GM18502 (cell line): ENCODE measurements around the gene SMIM3.
"Not testable (repeated sequence)": the region's sequence is repeated elsewhere in the genome, so short reads cannot be mapped to it uniquely, and the experiment has no call there.

Source experiments
- ATAC-seq: cut with Tn5 transposase; IDR thresholded peaks from one replicate; pipeline ENCODE4 v1.9.1; 2021; ENCODE audit warnings: mild to moderate bottlenecking; ENCODE audit not compliant: unreplicated experiment, poor library complexity

SMIM3 gene, protein sequence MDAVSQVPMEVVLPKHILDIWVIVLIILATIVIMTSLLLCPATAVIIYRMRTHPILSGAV

DNA sequence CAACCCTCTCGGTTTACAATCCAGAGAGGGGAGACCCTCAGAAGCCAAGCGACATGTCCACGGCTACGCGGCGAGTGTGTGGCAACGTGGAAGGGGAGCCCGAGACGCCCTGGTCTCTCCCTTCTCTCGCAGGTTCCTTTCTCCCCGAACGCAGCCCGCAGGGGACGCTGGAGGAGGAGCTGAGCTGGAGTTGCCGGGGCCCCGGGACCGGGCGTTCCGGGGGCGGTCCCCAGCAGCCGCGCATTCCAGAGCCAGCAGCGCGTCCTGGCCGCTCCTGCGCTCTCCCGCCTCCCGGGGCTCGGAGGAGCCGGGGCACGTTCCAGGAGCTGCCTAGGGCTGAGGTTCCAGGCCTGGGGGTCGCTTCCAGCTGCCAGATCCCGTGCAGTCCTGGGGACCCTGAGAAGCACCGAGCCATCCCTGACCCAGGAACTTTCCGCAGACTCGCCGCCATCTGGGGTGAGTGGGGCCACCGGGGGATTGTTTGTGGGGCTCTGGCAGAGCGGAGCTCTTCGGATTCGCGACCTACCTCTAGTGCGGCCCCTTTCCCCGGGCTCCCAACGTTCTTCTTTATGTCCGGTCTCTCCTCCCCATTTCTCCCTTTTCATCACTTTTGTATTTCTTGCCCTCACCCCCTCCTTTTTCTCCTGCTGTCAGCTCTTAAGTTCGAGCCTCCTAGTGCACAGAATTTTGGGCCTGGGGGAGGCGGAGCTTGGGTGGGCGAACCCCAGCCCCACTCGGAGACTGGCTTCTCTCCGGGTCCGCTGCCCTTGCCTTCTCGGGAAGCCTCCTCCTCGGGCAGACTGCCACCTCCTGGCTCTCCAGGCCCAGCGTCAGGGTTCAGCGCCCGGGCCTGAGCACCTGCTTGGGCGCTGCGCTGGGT is at the start of gene SMIM3:
Gene SMIM3, plus strand, starts transcription at position 241 of the 880 bp plus-strand sequence. CDS start 16,684 bp downstream, outside the sequence.
- peak; percentile 34 for ATAC-seq

DNA sequence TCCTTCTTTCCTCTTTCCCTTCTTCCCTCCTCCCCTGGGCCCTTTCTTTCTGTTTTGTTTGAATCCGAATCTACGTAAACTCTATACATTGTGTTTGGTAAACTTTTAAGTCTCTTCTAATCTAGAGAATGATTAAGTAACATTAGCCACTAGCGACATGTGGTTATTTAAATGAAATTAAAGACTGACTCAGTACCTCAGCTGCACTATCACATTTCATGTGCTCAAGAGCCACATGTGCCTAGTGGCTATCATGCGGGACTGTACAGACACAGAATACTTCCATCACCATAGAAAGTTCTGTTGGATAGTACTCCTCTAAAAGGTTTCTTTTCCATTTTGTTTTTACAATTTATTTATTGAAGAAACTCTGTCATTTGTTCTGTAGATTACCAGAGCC is 48.7 kb upstream of the SMIM3 start:
- ATAC-seq, result no peak

DNA sequence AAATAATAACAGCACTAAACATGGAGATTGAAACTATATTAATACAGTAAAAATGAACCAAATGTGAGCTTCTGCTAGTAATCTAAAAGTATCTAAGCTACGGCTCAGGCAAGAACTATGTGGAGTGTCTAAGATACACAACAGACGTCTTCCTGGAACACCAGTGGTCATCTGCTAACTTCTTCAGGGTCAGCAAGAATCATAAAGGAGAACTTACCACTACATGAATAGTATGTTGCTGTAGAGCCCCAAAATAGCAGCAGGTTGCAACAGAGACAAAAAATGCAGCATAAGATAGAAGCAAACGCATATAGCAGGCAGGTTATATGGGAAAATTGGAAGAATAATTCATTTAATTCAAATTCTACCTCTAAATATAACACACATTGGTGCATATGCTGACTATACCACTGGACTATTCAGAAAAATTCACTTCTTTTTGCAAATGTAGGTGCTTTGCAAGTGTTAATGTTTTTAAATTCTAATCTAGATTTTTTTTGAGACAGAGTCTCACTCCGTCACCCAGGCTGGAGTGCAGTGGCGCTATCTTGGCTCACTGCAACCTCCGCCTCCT is 46.8 kb upstream of the SMIM3 start:
- ATAC-seq, result no peak

DNA sequence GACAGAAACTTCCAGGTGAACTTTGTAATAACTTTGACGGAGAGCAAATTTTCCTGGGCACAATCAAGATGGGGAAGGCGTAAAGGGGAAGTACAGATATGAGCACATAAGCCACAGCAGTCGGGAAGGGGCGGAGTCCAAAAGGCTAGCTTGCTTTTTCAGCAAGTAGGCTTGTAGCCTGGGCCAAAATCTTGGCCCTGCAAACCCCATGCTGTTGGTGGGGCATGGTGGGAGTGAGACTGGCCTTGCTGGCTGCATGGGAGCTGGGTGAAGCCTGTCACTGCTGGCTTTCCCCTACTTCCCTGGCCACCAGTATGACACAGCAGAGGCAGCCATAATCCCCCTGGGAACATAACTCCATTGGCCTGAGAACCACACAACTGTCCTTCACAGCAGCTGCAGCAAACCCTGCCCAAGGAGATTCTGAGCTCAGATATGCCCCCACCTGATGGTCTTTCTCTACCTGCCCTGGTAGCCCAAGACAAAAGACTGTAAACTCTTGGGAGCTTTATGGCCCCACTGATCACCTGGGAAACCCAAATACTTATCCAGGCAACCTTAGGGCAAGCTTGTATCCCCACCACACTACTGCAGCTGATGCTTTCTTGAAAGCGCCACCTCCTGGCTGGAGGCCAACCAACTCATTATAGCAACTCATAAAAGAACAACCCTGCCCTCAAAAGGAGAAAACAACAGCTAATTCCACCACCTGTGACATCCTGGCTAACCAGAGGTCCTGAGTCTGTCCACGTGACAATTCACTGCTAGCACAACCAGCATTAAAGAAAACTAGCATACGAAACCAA is 43.8 kb upstream of the SMIM3 start:
- ATAC-seq, result peak; percentile 95

DNA sequence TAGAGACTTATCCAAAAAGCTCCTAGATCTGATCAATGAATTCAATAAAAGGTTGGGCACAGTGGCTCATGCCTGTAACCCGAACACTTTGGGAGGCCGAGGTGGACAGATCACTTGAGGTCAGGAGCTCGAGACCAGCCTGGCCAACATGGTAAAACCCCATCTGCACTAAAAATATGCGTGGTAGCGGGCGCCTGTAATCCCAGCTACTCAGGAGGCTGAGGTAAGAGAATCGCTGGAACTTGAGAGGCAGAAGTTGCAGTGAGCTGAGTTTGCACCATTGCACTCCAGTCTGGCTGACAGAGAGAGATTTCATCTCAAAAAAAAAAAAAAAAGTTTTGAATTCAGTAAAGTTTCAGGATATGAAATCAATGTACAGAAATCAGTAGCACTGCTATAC is 39.7 kb upstream of the SMIM3 start:
- no peak for ATAC-seq

DNA sequence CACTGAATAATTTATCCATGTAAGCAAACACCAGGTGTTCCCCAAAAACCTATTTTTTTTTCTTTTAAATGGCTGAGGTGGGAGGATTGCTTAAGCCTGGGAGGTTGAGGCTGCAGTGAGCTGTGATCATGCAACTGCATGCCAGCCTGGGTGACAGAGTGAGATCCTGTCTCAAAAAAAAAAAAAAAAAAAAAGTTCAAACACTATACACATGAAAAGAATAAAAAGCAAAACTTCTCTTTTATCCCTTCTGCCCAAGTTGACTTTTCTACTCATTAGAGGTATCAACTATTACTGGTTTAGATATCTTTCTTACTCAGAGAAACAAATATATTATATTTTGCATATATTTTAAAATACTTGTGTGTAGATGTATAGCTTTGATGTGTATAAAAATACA is 37.6 kb upstream of the SMIM3 start:
- no peak for ATAC-seq

DNA sequence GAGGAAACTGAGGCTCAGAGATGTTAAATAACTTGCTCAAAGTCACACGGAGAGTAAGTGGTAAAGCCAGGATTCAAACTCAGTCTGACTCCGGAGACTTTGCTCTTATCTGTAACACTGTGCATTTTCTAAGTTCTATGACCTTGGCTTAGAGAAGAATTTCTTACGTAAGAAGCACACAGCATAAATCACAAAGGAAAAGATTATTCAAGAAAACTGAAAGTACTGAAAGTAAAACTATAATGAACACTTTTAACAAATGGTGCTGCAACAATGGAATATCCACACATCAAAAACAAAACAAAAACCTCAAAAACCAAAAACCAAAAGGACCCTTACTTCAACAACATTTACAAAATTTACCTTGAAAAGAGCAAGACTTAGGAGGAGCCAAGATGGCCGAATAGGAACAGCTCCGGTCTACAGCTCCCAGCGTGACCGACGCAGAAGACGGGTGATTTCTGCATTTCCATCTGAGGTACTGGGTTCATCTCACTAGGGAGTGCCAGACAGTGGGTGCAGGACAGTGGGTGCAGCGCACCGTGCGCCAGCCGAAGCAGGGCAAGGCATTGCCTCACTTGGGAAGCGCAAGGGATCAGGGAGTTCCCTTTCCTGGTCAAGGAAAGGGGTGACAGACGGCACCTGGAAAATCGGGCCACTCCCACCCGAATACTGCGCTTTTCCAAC is 36.0 kb upstream of the SMIM3 start:
- not testable (repeated sequence) for ATAC-seq

DNA sequence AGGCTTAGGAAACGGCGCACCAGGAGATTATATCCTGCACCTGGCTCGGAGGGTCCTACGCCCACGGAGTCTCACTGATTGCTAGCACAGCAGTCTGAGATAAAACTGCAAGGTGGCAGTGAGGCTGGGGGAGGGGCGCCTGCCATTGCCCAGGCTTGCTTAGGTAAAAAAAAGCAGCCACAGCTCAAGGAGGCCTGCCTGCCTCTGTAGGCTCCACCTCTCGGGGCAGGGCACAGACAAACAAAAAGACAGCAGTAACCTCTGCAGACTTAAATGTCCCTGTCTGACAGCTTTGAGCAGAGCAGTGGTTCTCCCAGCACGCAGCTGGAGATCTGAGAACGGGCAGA is 35.4 kb upstream of the SMIM3 start:
- ATAC-seq, result not testable (repeated sequence)

DNA sequence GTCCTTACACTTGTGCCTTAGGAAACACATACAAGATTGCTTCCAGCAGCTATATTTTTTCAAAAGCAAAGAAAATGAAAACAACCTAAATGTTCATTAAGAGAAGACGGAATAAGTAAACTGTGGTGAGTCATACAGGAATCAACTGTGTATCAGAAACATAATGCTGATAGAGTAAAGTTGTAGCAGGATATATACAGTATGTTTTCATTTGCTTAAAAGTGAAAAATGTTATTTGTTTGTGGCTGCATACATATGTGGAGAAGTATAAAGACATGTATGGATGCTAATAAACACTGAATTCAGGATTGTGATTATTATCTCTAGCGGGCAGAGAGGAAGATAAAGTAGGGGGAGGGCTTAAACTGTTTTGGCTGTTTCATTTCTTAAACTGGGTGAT is 28.1 kb upstream of the SMIM3 start:
- ATAC-seq, result no peak

DNA sequence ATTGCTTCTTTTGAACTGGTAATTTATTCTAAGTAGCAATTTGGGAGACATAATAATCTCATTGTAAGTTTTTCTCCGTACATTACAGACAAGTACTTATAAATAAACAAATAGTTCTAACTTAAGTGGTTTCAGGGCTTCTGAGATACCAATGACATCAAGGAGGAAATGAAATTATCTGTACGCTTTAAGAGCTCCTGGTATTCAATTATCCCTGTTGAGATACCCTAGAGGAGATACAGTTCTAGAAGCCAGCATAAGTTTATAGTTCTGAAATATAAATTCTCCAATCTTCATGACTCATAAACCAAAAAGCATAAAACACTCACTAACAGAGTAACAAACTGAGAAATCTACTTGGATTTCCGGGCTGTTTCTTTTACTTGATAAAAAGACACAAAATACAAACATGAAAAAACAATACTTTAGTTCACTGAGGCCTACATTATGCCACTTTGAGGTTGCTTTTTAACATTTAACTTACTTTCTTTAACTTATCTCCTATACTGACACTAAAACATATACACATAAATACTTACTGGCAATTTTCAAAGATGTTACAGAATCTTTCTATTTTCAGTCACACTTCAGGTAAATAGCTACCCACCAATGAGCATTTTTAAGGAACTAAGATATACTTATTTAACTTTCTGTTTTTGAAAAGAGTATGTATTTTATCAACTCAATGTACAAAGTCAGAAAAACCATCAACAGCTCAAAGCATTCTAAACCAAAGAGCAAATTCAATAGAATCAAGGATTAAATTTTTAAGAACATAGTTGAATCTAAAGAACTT is 27.3 kb upstream of the SMIM3 start:
- ATAC-seq, result no peak

DNA sequence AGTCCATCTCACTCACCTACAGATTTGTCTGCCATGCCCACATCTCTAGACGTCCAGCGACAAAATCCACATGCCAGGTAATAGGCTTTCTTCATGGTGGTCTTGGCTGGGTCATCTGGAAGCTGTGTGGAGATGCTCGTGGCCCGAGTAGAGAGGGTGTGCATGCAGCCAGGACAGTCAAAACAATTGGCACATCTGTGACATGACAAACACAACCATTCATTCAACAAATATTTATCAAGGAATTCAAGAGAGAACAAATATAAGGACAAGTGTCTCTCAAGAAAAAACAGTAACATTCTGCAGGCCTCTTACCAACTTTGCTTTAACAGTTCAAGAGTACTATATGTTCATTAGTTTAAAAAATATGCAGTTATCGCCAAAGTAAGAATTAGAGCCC is 25.1 kb upstream of the SMIM3 start:
- no peak for ATAC-seq

DNA sequence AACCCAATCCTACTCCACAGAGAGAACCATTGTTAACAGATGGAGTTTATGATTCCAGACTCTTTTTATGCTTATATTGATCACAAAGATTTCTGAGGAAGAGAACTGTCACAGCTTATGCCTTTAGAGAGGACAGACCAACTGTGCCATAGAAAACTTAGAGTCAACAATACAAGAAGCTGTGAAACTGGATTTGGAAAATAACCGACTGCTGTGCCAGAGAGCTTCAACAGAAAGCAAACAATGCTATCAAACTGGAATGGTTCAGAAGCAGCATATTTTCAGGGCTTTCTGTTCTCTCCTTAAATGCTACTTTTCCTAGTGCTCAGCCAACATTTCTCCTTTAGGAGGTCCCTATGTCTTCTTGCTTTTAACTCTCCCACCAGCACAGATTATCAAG is 24.7 kb upstream of the SMIM3 start:
- ATAC-seq, result no peak

DNA sequence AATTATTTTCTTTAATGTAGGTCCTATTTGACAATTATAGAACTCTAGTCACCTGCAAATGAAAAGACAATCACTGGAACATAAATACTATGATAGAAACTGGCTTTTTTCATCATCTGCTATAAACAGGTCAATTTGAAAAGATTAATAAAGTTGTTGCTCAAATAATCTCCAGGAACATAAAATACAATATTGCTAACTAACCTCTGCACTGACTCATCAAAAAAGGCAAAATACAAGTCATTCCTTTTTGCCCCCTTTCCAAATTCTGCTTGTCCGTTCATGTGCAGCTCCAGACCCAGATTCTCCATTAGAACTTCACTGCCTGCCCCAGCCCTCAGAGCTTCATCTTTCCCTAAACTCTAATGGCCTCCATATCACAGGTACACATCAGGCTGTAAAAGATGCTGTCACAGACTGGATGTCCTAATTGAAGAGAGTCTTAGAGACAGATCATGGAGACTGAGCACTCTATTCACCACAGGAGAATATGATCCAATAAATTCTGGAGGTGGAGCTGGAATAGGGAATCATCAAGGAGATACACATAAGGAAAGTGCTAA is 21.4 kb upstream of the SMIM3 start:
- ATAC-seq, result no peak

DNA sequence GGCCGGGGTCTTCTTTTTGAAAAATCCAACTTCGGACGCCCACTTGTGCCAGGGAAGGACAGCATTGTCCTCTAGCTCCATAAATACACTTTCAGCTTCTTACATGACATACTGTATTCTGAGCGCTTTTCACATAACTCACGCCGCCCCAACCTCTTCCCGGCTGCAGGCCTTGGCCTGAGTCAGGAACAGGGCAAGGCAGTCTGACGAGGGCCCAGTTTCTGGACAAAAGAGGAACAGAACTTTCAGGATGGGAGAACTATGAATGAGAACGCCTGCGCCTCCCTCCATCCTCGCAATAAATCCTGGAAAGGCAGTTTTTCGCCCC is 20.4 kb upstream of the SMIM3 start:
- peak; percentile 29 for ATAC-seq

DNA sequence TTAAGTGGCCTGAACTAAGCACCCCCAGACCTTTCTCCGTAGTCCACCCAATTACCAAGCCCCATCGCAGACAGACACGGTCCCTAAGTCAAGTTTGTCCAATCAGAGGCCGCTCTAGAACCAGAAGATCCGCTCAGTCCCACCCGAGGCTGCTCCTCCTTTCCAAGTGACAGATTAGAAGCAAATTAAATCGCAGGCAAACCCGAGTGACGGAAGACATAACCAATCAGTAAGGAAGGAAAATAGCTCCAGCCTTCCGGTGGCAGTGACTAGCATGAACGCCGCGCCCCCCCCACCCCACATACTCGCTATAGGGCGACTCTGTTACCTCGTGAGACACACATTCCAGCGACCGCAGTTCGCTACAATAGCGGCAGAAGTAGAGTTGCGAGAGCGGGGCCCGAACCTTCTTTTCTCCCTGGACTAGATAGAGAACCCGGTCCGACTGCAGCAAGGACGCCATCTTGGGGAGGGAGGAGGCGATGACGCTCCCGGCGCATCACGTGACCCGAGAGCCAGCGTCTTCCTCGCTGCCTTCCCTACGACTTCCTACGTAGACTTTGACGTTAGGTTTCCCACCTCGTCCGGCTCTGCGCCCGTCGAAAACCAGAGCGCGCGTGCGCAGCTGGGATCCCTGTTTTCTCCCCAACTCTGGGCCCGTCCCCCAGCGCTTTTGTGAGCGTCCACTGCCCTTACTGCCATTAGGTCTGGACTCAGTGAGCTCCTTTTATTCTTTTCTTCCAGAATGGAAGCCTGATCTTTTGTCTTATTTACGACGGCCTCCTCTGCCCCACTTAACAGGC is 19.8 kb upstream of the SMIM3 start, which contains the start of gene DCTN4:
Gene DCTN4, minus strand, starts transcription at position 487 of the 803 bp plus-strand sequence. Its CDS starts 24 bp downstream, at position 463.
- peak; percentile 93 for ATAC-seq

DNA sequence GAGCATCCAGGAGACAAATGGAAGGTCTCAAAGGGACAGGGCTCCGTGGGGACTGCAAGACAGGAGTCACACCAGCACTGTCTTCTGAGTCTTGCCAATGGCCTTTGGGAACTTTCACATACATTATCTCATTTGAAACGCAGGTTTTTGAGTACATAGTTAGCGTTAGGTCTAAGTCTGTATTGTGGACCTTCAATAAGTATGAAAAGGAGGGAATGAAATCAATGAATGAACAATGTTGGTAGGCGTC is 19.3 kb upstream of the SMIM3 start:
- no peak for ATAC-seq

DNA sequence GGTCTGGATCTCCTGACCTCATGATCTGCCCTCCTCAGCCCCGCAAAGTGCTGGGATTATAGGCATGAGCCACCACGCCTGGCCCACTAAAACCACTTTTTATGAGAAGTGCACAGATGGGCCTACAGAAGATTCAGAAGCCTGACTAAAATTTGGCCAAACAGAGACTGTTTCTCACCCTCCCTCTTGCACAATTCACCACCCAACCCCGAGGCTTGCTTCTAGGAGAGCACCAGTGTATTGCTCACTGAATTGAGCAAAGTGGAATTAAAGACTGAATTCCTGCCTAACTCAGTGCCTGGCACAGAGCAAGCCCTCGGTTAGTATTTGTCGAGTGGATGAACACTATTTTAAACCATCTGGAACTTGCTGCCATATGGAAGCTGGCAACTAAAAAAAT is 16.3 kb upstream of the SMIM3 start:
- no peak for ATAC-seq

DNA sequence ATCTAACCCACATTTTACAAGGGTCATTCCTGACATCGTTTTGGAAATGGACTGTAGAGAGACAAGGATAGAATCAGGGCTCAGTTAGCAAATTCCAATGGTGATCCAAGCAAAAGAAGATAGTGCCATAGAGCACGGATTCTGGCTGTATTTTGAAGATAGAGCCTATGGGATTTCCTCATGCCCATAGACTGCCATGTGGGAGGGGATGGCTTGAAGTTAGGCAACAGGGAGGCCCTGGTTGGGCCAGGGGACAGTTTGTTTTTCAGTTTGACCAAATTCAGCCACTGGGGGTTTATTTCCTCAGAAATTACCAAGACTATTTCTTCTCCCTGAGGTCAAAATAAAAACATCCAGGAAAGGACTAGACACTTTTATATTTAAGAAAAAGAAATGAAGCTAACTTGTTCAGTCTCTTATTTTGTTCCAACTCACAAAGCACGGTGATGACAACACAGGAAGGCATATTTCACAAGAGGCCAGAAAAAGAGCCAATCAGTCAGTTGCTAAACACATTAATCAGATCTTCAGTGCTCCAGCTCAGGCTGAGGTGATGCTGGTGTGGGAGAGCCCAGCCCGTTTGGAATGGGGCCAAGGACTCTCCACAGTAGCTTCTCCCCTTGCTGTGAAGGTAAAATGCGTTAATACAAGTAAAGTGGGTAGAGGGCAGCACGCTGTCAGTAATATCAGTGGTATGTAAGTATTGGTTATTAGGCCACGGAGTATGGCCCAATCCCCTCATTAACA is 15.4 kb upstream of the SMIM3 start:
- ATAC-seq, result no peak
